GM23338 (cell line): Measurements from ENCODE around the gene KCNK4. TPM values are rescaled to one million over a fixed set of nuclear protein-coding genes. Genes with fewer than 3 reads are reported as not detected.

Experiments used
- ATAC-seq: fragments of 200-7000 bp; cut with Tn5 transposase; 3 replicates; pipeline ENCODE4 v1.9.1; 2020
- DNase-seq: peaks from one replicate; pipeline ENCODE4 v3.0.0-alpha.2; 2015; ENCODE audit warnings: low spot score
- H2AFZ ChIP-seq: fragments of 200-600 bp; sonication (generic); 2 replicates; pipeline ENCODE4 v1.8.0; 2016; ENCODE audit warnings: antibody characterized with exemption, mild to moderate bottlenecking, moderate library complexity
- H3F3A ChIP-seq: fragments of 200-600 bp; sonication (generic); replicated peaks from 2 replicates; pipeline ENCODE4 v1.8.0; 2017; ENCODE audit warnings: antibody characterized with exemption, mixed run types, low read depth
- H3K27ac ChIP-seq: fragments of 200-600 bp; sonication (generic); 2 replicates; pipeline ENCODE4 v1.6.1; 2016; ENCODE audit warnings: low read depth
- H3K27me3 ChIP-seq: fragments of 200-600 bp; sonication (generic); 2 replicates; pipeline ENCODE4 v1.8.0; 2016; ENCODE audit warnings: mild to moderate bottlenecking, mixed run types, moderate library complexity; ENCODE audit not compliant: insufficient read depth
- H3K36me3 ChIP-seq: fragments of 200-600 bp; sonication (generic); 2 replicates; pipeline ENCODE4 v1.8.0; 2016; ENCODE audit warnings: mild to moderate bottlenecking; ENCODE audit not compliant: insufficient read depth
- H3K4me1 ChIP-seq: fragments of 200-600 bp; sonication (generic); 2 replicates; pipeline ENCODE4 v1.8.0; 2016; ENCODE audit warnings: mild to moderate bottlenecking, moderate library complexity; ENCODE audit not compliant: insufficient read depth
- H3K4me2 ChIP-seq: fragments of 200-600 bp; sonication (generic); 2 replicates; pipeline ENCODE4 v1.7.1; 2017; ENCODE audit warnings: mixed run types
- H3K4me3 ChIP-seq: fragments of 200-600 bp; sonication (generic); 2 replicates; pipeline ENCODE4 v1.6.1; 2016; ENCODE audit warnings: mixed run types
- H3K79me2 ChIP-seq: fragments of 200-600 bp; sonication (generic); replicated peaks from 2 replicates; pipeline ENCODE4 v1.8.0; 2017; ENCODE audit warnings: mild to moderate bottlenecking; ENCODE audit not compliant: insufficient read depth
- H3K9me2 ChIP-seq: fragments of 200-600 bp; sonication (generic); 2 replicates; pipeline ENCODE4 v1.8.0; 2017; ENCODE audit not compliant: insufficient read depth
- H4K20me1 ChIP-seq: fragments of 200-600 bp; sonication (generic); replicated peaks from 2 replicates; pipeline ENCODE4 v1.8.0; 2017; ENCODE audit warnings: mild to moderate bottlenecking; ENCODE audit not compliant: insufficient read depth
- H3K27ac Mint-ChIP-seq: 2 replicates; pipeline ENCODE4 v1.8.0; 2020; ENCODE audit warnings: inconsistent platforms, mild to moderate bottlenecking, moderate library complexity, mixed read lengths
- H3K27me3 Mint-ChIP-seq: 3 replicates; pipeline ENCODE4 v1.8.0; 2022; ENCODE audit warnings: low read depth, mild to moderate bottlenecking, moderate library complexity, mixed read lengths, inconsistent platforms; ENCODE audit not compliant: insufficient read depth, poor library complexity
- H3K36me3 Mint-ChIP-seq: 3 replicates; pipeline ENCODE4 v1.8.0; 2021; ENCODE audit warnings: low read depth, mild to moderate bottlenecking, inconsistent platforms, moderate library complexity, mixed read lengths
- H3K4me1 Mint-ChIP-seq: 3 replicates; pipeline ENCODE4 v1.8.0; 2020; ENCODE audit warnings: mild to moderate bottlenecking, inconsistent platforms, mixed read lengths
- H3K4me3 Mint-ChIP-seq: 3 replicates; pipeline ENCODE4 v1.8.0; 2021; ENCODE audit warnings: moderate library complexity, mild to moderate bottlenecking, inconsistent platforms, mixed read lengths
- H3K9me3 Mint-ChIP-seq: 3 replicates; pipeline ENCODE4 v1.8.0; 2020; ENCODE audit warnings: moderate library complexity, mild to moderate bottlenecking, inconsistent platforms, mixed read lengths
- EZH2phosphoT487 ChIP-seq: fragments of 200-600 bp; sonication (generic); IDR thresholded peaks from one replicate; pipeline ENCODE4 v1.8.1; 2018; ENCODE audit warnings: antibody characterized with exemption; ENCODE audit not compliant: unreplicated experiment
- ZNF331 ChIP-seq: fragments of 250-450 bp; sonication (Bioruptor Pico); IDR thresholded peaks from 2 replicates; pipeline ENCODE4 v1.5.0; 2020; ENCODE audit warnings: low read depth, mild to moderate bottlenecking, moderate library complexity
- polyA plus RNA-seq: library from polyadenylated mRNA; unstranded; fragments of >200 nt; fragmentation: Nextera tagmentation; extraction: Ambion mirVana; gene quantifications from 2 replicates; pipeline ENCODE4 v1.2.1, GENCODE V29; 2016
- total RNA-seq: library from RNA; depleted of rRNA; stranded (reverse); fragments of >200 nt; shearing (Covaris generic); gene quantifications from 2 replicates; pipeline ENCODE4 v1.2.3, GENCODE V29; 2014
- TF ChIP-seq, protein P1 (sequence below): IDR thresholded peaks from one replicate; pipeline ENCODE4 v1.6.1; 2018; ENCODE audit warnings: antibody characterized with exemption; ENCODE audit not compliant: unreplicated experiment
- TF ChIP-seq, protein P2 (sequence below): IDR thresholded peaks from 2 replicates; pipeline ENCODE4 v1.6.1; 2016; ENCODE audit warnings: antibody characterized with exemption

KCNK4 gene
- total and polyA plus RNA-seq, 2 experiments from 2014 or later, result 1.0 TPM; not detected in 1

DNA sequence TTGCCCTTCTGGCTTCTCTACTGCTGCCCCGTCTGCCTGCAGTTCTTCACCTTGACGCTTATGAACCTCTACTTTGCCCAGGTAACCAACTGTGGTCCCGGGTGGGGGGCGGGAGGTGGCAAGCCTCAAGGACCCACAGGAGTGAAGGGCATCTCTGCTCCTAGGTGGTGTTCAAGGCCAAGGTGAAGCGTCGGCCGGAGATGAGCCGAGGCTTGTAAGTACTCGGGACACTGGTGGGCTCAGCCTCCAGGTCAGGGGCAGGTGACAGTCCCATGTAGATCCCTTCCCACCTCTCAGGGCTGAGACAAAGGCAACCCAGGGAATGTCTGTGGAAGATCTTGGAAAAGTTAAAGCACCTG lies 4.3 kb upstream of the KCNK4 start (continued):
- TF ChIP-seq, protein P1, sequence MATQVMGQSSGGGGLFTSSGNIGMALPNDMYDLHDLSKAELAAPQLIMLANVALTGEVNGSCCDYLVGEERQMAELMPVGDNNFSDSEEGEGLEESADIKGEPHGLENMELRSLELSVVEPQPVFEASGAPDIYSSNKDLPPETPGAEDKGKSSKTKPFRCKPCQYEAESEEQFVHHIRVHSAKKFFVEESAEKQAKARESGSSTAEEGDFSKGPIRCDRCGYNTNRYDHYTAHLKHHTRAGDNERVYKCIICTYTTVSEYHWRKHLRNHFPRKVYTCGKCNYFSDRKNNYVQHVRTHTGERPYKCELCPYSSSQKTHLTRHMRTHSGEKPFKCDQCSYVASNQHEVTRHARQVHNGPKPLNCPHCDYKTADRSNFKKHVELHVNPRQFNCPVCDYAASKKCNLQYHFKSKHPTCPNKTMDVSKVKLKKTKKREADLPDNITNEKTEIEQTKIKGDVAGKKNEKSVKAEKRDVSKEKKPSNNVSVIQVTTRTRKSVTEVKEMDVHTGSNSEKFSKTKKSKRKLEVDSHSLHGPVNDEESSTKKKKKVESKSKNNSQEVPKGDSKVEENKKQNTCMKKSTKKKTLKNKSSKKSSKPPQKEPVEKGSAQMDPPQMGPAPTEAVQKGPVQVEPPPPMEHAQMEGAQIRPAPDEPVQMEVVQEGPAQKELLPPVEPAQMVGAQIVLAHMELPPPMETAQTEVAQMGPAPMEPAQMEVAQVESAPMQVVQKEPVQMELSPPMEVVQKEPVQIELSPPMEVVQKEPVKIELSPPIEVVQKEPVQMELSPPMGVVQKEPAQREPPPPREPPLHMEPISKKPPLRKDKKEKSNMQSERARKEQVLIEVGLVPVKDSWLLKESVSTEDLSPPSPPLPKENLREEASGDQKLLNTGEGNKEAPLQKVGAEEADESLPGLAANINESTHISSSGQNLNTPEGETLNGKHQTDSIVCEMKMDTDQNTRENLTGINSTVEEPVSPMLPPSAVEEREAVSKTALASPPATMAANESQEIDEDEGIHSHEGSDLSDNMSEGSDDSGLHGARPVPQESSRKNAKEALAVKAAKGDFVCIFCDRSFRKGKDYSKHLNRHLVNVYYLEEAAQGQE, result no peak
- TF ChIP-seq ZNF331 (CRISPR knock-in tag), result no peak
- TF ChIP-seq, protein P2, sequence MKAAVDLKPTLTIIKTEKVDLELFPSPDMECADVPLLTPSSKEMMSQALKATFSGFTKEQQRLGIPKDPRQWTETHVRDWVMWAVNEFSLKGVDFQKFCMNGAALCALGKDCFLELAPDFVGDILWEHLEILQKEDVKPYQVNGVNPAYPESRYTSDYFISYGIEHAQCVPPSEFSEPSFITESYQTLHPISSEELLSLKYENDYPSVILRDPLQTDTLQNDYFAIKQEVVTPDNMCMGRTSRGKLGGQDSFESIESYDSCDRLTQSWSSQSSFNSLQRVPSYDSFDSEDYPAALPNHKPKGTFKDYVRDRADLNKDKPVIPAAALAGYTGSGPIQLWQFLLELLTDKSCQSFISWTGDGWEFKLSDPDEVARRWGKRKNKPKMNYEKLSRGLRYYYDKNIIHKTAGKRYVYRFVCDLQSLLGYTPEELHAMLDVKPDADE, result no peak

DNA sequence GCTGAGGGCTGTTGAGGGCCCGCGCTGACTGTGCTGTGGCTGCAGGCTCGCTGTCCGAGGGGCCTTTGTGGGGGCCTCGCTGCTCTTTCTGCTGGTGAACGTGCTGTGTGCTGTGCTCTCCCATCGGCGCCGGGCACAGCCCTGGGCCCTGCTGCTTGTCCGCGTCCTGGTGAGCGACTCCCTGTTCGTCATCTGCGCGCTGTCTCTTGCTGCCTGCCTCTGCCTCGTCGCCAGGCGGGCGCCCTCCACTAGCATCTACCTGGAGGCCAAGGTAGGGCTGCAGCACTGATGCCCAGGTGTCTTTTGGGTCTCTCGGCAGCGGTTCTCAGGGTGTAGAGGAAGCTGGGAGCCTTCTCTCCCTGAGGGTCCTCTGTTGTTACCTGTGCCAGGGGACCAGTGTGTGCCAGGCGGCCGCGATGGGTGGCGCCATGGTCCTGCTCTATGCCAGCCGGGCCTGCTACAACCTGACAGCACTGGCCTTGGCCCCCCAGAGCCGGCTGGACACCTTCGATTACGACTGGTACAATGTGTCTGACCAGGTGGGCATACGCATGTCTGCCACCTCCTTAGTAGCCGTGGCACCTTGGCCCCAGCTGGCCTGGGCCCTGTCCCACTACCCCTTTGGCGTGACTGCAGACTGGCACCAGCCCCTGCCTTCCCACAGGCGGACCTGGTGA lies 3.3 kb upstream of the KCNK4 start:
- Mint-ChIP-seq H3K9me3 (no peaks in the 10 kb centered on the region; the same call in 1 of the 3 replicates), H3K27ac (no peak overlapping the region), H3K4me1 (peaks cover 11% of the 10 kb centered on the region), H3K4me3 (no peak overlapping the region), H3K27me3 (peaks cover 45% of the 10 kb centered on the region), H3K36me3 (no peaks in the 10 kb centered on the region; the same call in 2 of the 3 replicates)
- DNase-seq (no peak), ATAC-seq (no peak)
- H3K27me3 ChIP-seq, result peaks cover 50% of the 10 kb centered on the region
- H2AFZ ChIP-seq, result no peak overlapping the region
- no peak overlapping the region for H3K4me3 ChIP-seq
- H3K9me2 ChIP-seq, result no peaks in the 10 kb centered on the region
- H3K79me2 ChIP-seq, result no peaks in the 10 kb centered on the region
- TF ChIP-seq, protein P1, result no peak
- no peak for TF ChIP-seq EZH2phosphoT487
- no peak overlapping the region for H3K27ac ChIP-seq
- H4K20me1 ChIP-seq, result no peaks in the 10 kb centered on the region
- H3K4me1 ChIP-seq, result peaks cover 8% of the 10 kb centered on the region
- peaks cover 13% of the 10 kb centered on the region; the same call in 1 of the 2 replicates for H3F3A ChIP-seq
- no peak overlapping the region for H3K4me2 ChIP-seq
- H3K36me3 ChIP-seq, result no peaks in the 10 kb centered on the region
